Measurements from ENCODE around the gene ASB18. TPM values are rescaled to one million over a fixed set of nuclear protein-coding genes. Genes with fewer than 3 reads are reported as not detected.

ASB18 gene
- total and polyA plus RNA-seq, 3 experiments from 2014 or later, result not detected

GRCh38 chr2:236207472-236207871 is 56.7 kb downstream of the ASB18 start:
- Histone ChIP-seq H3K9me3 (ENCODE audit: low read length) (no peaks in the 10 kb centered on the region), H3K36me3 (ENCODE audit: insufficient read depth, low read length) (no peaks in the 10 kb centered on the region), H3K4me1 (ENCODE audit: insufficient read depth, low read length) (no peaks in the 10 kb centered on the region), H3K27ac (ENCODE audit: low read depth, low read length) (no peak overlapping the region), H3K4me3 (ENCODE audit: low read length) (no peak overlapping the region), H3K27me3 (ENCODE audit: insufficient read depth, low read length, poor library complexity, severe bottlenecking) (no peaks in the 10 kb centered on the region)
- Mint-ChIP-seq H3K27me3 (peaks cover 5 to 12% of the 10 kb centered on the region in 2 donors), H3K9me3 (peaks cover 0 to 9% (median 3%) of the 10 kb centered on the region in 5 donors), H3K27ac (no peak overlapping the region), H3K36me3 (no peaks in the 10 kb centered on the region), H3K4me1 (no peaks in the 10 kb centered on the region), H3K4me3 (no peak overlapping the region)
- POLR2A ChIA-PET, result no interaction called here
- no peak for DNase-seq
- CTCF ChIA-PET, result no interaction called here

- no peaks in the 10 kb centered on the region for H3K4me1 ChIP-seq (ENCODE audit: insufficient read depth, low read length)
- POLR2A ChIA-PET, result no interaction called here
- no peaks in the 10 kb centered on the region for H3K36me3 ChIP-seq (ENCODE audit: insufficient read depth, low read length)
- peaks cover 5 to 12% of the 10 kb centered on the region in 2 donors for H3K27me3 Mint-ChIP-seq
- H3K27ac Mint-ChIP-seq, result no peak overlapping the region
- H3K27me3 ChIP-seq (ENCODE audit: insufficient read depth, low read length, poor library complexity, severe bottlenecking), result no peaks in the 10 kb centered on the region
- H3K4me3 ChIP-seq (ENCODE audit: low read length), result no peak overlapping the region
- H3K27ac ChIP-seq (ENCODE audit: low read depth, low read length), result no peak overlapping the region
- CTCF ChIA-PET, result no interaction called here
- DNase-seq, result no peak
- no peaks in the 10 kb centered on the region for H3K4me1 Mint-ChIP-seq
- H3K9me3 Mint-ChIP-seq, result peaks cover 0 to 9% (median 3%) of the 10 kb centered on the region in 5 donors
- H3K4me3 Mint-ChIP-seq, result no peak overlapping the region
- H3K9me3 ChIP-seq (ENCODE audit: low read length), result no peaks in the 10 kb centered on the region
- H3K36me3 Mint-ChIP-seq, result no peaks in the 10 kb centered on the region
These were observed 58.1 kb downstream of the ASB18 start for GRCh38 chr2:236205867-236206645.

GRCh38 chr2:236204953-236205352 is 59.3 kb downstream of the ASB18 start:
- H3K27ac ChIP-seq (ENCODE audit: low read depth, low read length), result no peak overlapping the region
- no peaks in the 10 kb centered on the region for H3K27me3 ChIP-seq (ENCODE audit: insufficient read depth, low read length, poor library complexity, severe bottlenecking)
- no peaks in the 10 kb centered on the region for H3K36me3 Mint-ChIP-seq
- H3K27ac Mint-ChIP-seq, result no peak overlapping the region
- no peak overlapping the region for H3K4me3 ChIP-seq (ENCODE audit: low read length)
- no peaks in the 10 kb centered on the region for H3K4me1 Mint-ChIP-seq
- H3K27me3 Mint-ChIP-seq, result peaks cover 4% of the 10 kb centered on the region in 2 donors
- no peaks in the 10 kb centered on the region for H3K4me1 ChIP-seq (ENCODE audit: insufficient read depth, low read length)
- ChIA-PET CTCF (no interaction called here), POLR2A (no interaction called here)
- no peaks in the 10 kb centered on the region for H3K9me3 ChIP-seq (ENCODE audit: low read length)
- H3K36me3 ChIP-seq (ENCODE audit: insufficient read depth, low read length), result no peaks in the 10 kb centered on the region
- no peak for DNase-seq
- H3K9me3 Mint-ChIP-seq, result peaks cover 0 to 9% (median 3%) of the 10 kb centered on the region in 5 donors
- H3K4me3 Mint-ChIP-seq, result no peak overlapping the region

GRCh38 chr2:236200378-236200777 is 63.8 kb downstream of the ASB18 start:
- ChIA-PET POLR2A (no interaction called here), CTCF (no interaction called here)
- Histone ChIP-seq H3K4me3 (ENCODE audit: low read length) (no peak overlapping the region), H3K27ac (ENCODE audit: low read depth, low read length) (no peak overlapping the region), H3K36me3 (ENCODE audit: insufficient read depth, low read length) (no peaks in the 10 kb centered on the region), H3K9me3 (ENCODE audit: low read length) (no peaks in the 10 kb centered on the region), H3K4me1 (ENCODE audit: insufficient read depth, low read length) (no peaks in the 10 kb centered on the region), H3K27me3 (ENCODE audit: insufficient read depth, low read length, poor library complexity, severe bottlenecking) (no peaks in the 10 kb centered on the region)
- Mint-ChIP-seq H3K27me3 (peaks cover 7% of the 10 kb centered on the region in 2 donors), H3K4me1 (no peaks in the 10 kb centered on the region), H3K4me3 (no peak overlapping the region), H3K36me3 (no peaks in the 10 kb centered on the region), H3K27ac (no peak overlapping the region), H3K9me3 (peaks cover 0 to 2% (median 0%) of the 10 kb centered on the region in 5 donors)
- no peak for DNase-seq

- no peaks in the 10 kb centered on the region for H3K27me3 ChIP-seq (ENCODE audit: insufficient read depth, low read length, poor library complexity, severe bottlenecking)
- no peak for DNase-seq
- no peaks in the 10 kb centered on the region for H3K36me3 Mint-ChIP-seq
- H3K27ac Mint-ChIP-seq, result no peak overlapping the region
- ChIA-PET CTCF (no interaction called here), POLR2A (no interaction called here)
- H3K4me3 Mint-ChIP-seq, result no peak overlapping the region
- peaks cover 11 to 12% of the 10 kb centered on the region in 2 donors for H3K27me3 Mint-ChIP-seq
- H3K9me3 Mint-ChIP-seq, result peaks cover 0 to 2% (median 0%) of the 10 kb centered on the region in 5 donors
- H3K4me3 ChIP-seq (ENCODE audit: low read length), result no peak overlapping the region
- no peaks in the 10 kb centered on the region for H3K4me1 Mint-ChIP-seq
- no peak overlapping the region for H3K27ac ChIP-seq (ENCODE audit: low read depth, low read length)
- H3K4me1 ChIP-seq (ENCODE audit: insufficient read depth, low read length), result no peaks in the 10 kb centered on the region
- no peaks in the 10 kb centered on the region for H3K9me3 ChIP-seq (ENCODE audit: low read length)
- no peaks in the 10 kb centered on the region for H3K36me3 ChIP-seq (ENCODE audit: insufficient read depth, low read length)
These were observed 67.8 kb downstream of the ASB18 start for GRCh38 chr2:236196366-236196765.

- Mint-ChIP-seq H3K27ac (no peak overlapping the region), H3K9me3 (peaks cover 0 to 2% (median 0%) of the 10 kb centered on the region in 5 donors), H3K36me3 (no peaks in the 10 kb centered on the region), H3K4me3 (no peak overlapping the region), H3K27me3 (peaks cover 12 to 13% of the 10 kb centered on the region in 2 donors), H3K4me1 (no peaks in the 10 kb centered on the region)
- ChIA-PET CTCF (no interaction called here), POLR2A (no interaction called here)
- no peak for DNase-seq
- no peaks in the 10 kb centered on the region for H3K4me1 ChIP-seq (ENCODE audit: insufficient read depth, low read length)
- no peaks in the 10 kb centered on the region for H3K36me3 ChIP-seq (ENCODE audit: insufficient read depth, low read length)
- H3K27ac ChIP-seq (ENCODE audit: low read depth, low read length), result no peak overlapping the region
- H3K27me3 ChIP-seq (ENCODE audit: insufficient read depth, low read length, poor library complexity, severe bottlenecking), result no peaks in the 10 kb centered on the region
- no peak overlapping the region for H3K4me3 ChIP-seq (ENCODE audit: low read length)
- H3K9me3 ChIP-seq (ENCODE audit: low read length), result no peaks in the 10 kb centered on the region
These were observed 68.5 kb downstream of the ASB18 start for GRCh38 chr2:236195726-236196125.

GRCh38 chr2:236194786-236195185 is 69.4 kb downstream of the ASB18 start:
- H3K4me3 Mint-ChIP-seq, result no peak overlapping the region
- H3K36me3 ChIP-seq (ENCODE audit: insufficient read depth, low read length), result no peaks in the 10 kb centered on the region
- POLR2A ChIA-PET, result no interaction called here

GRCh38 chr2:236193026-236193425 is 71.2 kb downstream of the ASB18 start:
- no peak for DNase-seq
- no peaks in the 10 kb centered on the region for H3K4me1 ChIP-seq (ENCODE audit: insufficient read depth, low read length)
- CTCF ChIA-PET, result no interaction called here
- H3K27ac ChIP-seq (ENCODE audit: low read depth, low read length), result no peak overlapping the region
- no peaks in the 10 kb centered on the region for H3K9me3 ChIP-seq (ENCODE audit: low read length)
- no peaks in the 10 kb centered on the region for H3K27me3 ChIP-seq (ENCODE audit: insufficient read depth, low read length, poor library complexity, severe bottlenecking)
- peaks cover 0 to 2% (median 0%) of the 10 kb centered on the region in 5 donors for H3K9me3 Mint-ChIP-seq
- no peaks in the 10 kb centered on the region for H3K4me1 Mint-ChIP-seq
- no peak overlapping the region for H3K27ac Mint-ChIP-seq
- H3K4me3 Mint-ChIP-seq, result no peak overlapping the region
- no peaks in the 10 kb centered on the region for H3K36me3 ChIP-seq (ENCODE audit: insufficient read depth, low read length)
- POLR2A ChIA-PET, result no interaction called here
- peaks cover 5 to 10% of the 10 kb centered on the region in 2 donors for H3K27me3 Mint-ChIP-seq
- H3K4me3 ChIP-seq (ENCODE audit: low read length), result no peak overlapping the region
- H3K36me3 Mint-ChIP-seq, result no peaks in the 10 kb centered on the region

More at GRCh38 chr2:236194786-236195185, 69.4 kb downstream of the ASB18 start:
- no peaks in the 10 kb centered on the region for H3K9me3 ChIP-seq (ENCODE audit: low read length)
- H3K27me3 Mint-ChIP-seq, result peaks cover 11 to 13% of the 10 kb centered on the region in 2 donors
- H3K4me1 ChIP-seq (ENCODE audit: insufficient read depth, low read length), result no peaks in the 10 kb centered on the region
- no peaks in the 10 kb centered on the region for H3K27me3 ChIP-seq (ENCODE audit: insufficient read depth, low read length, poor library complexity, severe bottlenecking)
- CTCF ChIA-PET, result no interaction called here
- H3K27ac Mint-ChIP-seq, result no peak overlapping the region
- no peak overlapping the region for H3K4me3 ChIP-seq (ENCODE audit: low read length)
- H3K9me3 Mint-ChIP-seq, result peaks cover 0 to 2% (median 0%) of the 10 kb centered on the region in 5 donors
- H3K27ac ChIP-seq (ENCODE audit: low read depth, low read length), result no peak overlapping the region
- no peak for DNase-seq
- no peaks in the 10 kb centered on the region for H3K4me1 Mint-ChIP-seq
- H3K36me3 Mint-ChIP-seq, result no peaks in the 10 kb centered on the region

Data from CD8-positive, alpha-beta memory T cell (primary cell).